ENCODE measurements around the gene VWF. TPM values are rescaled to one million over a fixed set of nuclear protein-coding genes. Genes with fewer than 3 reads are reported as not detected.

VWF gene
- total RNA-seq, 1 donor from 2014 or later, result 0.05 TPM

DNA sequence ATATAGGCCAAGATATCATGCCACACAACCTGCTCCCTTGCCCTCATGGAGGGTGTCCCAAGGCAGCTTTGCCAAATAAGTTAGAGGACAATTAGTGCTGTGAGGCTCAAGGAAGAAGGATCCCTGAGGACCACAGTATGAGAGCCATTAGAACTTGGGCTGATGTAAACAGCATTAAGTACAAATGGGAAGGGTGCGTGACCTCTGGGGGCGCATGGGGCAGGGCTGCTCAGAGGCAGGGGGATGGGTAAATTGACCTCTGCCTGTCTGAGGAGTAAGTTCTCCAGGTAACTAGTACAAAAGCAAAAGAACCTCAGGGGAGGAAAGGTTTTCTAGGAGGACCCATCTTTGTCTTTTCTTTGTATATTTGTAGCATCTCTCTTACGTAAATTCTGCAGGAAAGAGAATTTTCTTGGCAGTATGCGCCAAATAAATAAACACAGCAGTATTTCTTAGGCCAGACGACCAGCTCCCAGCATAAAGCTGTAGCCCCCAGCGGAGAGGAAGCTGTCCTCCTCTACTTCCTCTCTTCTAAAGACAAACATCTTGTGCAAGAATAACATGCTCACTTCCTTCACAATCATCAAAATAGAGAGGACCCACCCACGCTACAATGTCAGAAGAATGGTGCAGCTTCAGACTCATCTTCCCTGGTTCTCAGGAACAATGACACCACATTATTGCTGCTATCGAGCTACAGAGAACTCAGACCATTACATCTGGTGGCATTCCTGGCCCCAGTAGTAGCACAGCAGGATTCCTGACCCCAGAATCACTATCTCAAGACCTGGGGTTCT is 16.4 kb upstream of the VWF start:
- H3K4me1 Mint-ChIP-seq (ENCODE audit: low read depth), result peaks cover 5% of the 10 kb centered on the region
- H3K27ac Mint-ChIP-seq (ENCODE audit: unreplicated experiment), result no peak overlapping the region
- no peak overlapping the region for H3K4me3 Mint-ChIP-seq (ENCODE audit: unreplicated experiment)
- H3K9me3 Mint-ChIP-seq (ENCODE audit: low read depth), result peaks cover 2% of the 10 kb centered on the region
- H3K27me3 Mint-ChIP-seq (ENCODE audit: low read depth), result no peaks in the 10 kb centered on the region
- no peaks in the 10 kb centered on the region for H3K36me3 Mint-ChIP-seq (ENCODE audit: low read depth)
- TF ChIP-seq, protein P1, sequence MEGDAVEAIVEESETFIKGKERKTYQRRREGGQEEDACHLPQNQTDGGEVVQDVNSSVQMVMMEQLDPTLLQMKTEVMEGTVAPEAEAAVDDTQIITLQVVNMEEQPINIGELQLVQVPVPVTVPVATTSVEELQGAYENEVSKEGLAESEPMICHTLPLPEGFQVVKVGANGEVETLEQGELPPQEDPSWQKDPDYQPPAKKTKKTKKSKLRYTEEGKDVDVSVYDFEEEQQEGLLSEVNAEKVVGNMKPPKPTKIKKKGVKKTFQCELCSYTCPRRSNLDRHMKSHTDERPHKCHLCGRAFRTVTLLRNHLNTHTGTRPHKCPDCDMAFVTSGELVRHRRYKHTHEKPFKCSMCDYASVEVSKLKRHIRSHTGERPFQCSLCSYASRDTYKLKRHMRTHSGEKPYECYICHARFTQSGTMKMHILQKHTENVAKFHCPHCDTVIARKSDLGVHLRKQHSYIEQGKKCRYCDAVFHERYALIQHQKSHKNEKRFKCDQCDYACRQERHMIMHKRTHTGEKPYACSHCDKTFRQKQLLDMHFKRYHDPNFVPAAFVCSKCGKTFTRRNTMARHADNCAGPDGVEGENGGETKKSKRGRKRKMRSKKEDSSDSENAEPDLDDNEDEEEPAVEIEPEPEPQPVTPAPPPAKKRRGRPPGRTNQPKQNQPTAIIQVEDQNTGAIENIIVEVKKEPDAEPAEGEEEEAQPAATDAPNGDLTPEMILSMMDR (IDR thresholded peaks at IDR 0.05), result no peak
- DNase-seq (ENCODE audit: low spot score), result no peak

DNA sequence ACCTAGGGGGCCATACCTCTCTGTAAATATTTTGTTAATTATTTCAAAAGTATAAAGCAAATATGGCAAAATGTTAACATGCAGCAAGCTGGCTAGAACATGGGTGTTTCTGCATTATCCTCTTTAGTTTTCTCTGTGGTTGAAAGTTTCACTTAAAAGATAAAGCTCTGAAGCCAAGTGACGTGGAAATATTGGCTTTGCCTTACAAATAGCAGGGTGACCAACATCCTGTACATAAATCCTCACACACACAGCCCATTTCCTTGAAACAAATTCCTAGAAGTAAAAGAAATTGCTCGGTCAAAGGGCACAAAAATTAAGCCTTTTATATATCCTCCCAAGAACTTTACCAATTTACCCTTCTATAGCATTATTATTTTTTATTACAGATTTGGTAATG is 10.6 kb upstream of the VWF start:
- H3K27me3 Mint-ChIP-seq (ENCODE audit: low read depth), result no peaks in the 10 kb centered on the region
- peaks cover 5% of the 10 kb centered on the region for H3K9me3 Mint-ChIP-seq (ENCODE audit: low read depth)
- no peaks in the 10 kb centered on the region for H3K36me3 Mint-ChIP-seq (ENCODE audit: low read depth)
- H3K4me1 Mint-ChIP-seq (ENCODE audit: low read depth), result no peaks in the 10 kb centered on the region
- TF ChIP-seq, protein P1 (IDR thresholded peaks at IDR 0.05), result no peak
- H3K27ac Mint-ChIP-seq (ENCODE audit: unreplicated experiment), result no peak overlapping the region
- DNase-seq (ENCODE audit: low spot score), result no peak
- no peak overlapping the region for H3K4me3 Mint-ChIP-seq (ENCODE audit: unreplicated experiment)

DNA sequence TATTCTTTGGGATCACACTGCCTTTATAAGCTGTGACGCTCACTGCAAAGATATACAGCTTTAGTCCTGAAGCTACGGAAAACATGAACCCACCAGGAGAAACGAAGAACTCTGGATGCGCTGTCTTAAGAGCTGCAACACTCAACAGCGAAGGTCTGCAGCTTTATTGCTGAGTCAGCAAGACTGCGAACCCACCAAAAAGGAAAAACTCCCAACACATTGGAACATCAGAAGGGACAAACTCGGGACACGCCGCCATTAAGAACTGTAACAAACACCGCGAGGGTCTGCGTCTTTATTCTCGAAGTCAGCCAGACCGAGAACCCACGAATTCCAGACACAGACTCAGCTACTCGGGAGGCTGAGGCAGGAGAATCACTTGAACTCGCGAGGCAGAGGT is 9.2 kb upstream of the VWF start:
- TF ChIP-seq, protein P1 (IDR thresholded peaks at IDR 0.05), result no peak
- Mint-ChIP-seq H3K9me3 (ENCODE audit: low read depth) (peaks cover 5% of the 10 kb centered on the region), H3K4me3 (ENCODE audit: unreplicated experiment) (no peak overlapping the region), H3K4me1 (ENCODE audit: low read depth) (no peaks in the 10 kb centered on the region), H3K36me3 (ENCODE audit: low read depth) (no peaks in the 10 kb centered on the region), H3K27me3 (ENCODE audit: low read depth) (no peaks in the 10 kb centered on the region), H3K27ac (ENCODE audit: unreplicated experiment) (no peak overlapping the region)
- no peak for DNase-seq (ENCODE audit: low spot score)

DNA sequence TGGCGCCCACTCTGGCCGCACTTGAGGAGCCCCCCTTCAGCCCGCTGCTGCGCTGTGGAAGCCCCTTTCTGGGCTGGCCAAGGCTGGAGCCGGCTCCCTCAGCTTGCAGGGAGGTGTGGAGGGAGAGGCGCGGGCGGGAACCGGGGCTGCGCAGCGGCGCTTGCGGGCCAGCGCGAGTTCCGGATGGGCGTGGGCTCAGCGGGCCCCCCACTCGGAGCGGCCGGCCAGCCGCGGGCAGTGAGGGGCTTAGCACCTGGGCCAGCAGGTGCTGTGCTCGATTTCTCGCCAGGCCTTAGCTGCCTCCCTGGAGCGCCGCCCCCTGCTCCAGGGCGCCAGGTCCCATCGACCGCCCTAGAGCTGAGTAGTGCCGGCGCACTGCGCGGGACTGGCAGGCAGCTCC is 8.0 kb upstream of the VWF start:
- H3K9me3 Mint-ChIP-seq (ENCODE audit: low read depth), result peaks cover 5% of the 10 kb centered on the region

GRCh38 chr12:6125310-6125608 is 789 bp upstream of the VWF start:
- no peaks in the 10 kb centered on the region for H3K9me3 Mint-ChIP-seq (ENCODE audit: low read depth)
- TF ChIP-seq, protein P1 (IDR thresholded peaks at IDR 0.05), result no peak
- no peaks in the 10 kb centered on the region for H3K4me1 Mint-ChIP-seq (ENCODE audit: low read depth)
- peaks cover 1% of the 10 kb centered on the region for H3K36me3 Mint-ChIP-seq (ENCODE audit: low read depth)
- no peak overlapping the region for H3K27ac Mint-ChIP-seq (ENCODE audit: unreplicated experiment)
- peaks cover 2% of the 10 kb centered on the region for H3K27me3 Mint-ChIP-seq (ENCODE audit: low read depth)
- DNase-seq (ENCODE audit: low spot score), result no peak
- H3K4me3 Mint-ChIP-seq (ENCODE audit: unreplicated experiment), result no peak overlapping the region

More for the DNA sequence above, 8.0 kb upstream of the VWF start:
- H3K4me3 Mint-ChIP-seq (ENCODE audit: unreplicated experiment), result no peak overlapping the region
- H3K36me3 Mint-ChIP-seq (ENCODE audit: low read depth), result no peaks in the 10 kb centered on the region
- no peak for DNase-seq (ENCODE audit: low spot score)
- H3K4me1 Mint-ChIP-seq (ENCODE audit: low read depth), result no peaks in the 10 kb centered on the region
- TF ChIP-seq, protein P1 (IDR thresholded peaks at IDR 0.05), result no peak
- H3K27ac Mint-ChIP-seq (ENCODE audit: unreplicated experiment), result no peak overlapping the region
- no peaks in the 10 kb centered on the region for H3K27me3 Mint-ChIP-seq (ENCODE audit: low read depth)

Data from chondrocyte (in vitro differentiated cells).